ENCODE results near the gene P3H4. TPM values are rescaled to one million over a fixed set of nuclear protein-coding genes. Genes with fewer than 3 reads are reported as not detected.

The P3H4 gene
- total RNA-seq, 1 donor from 2014 or later, result 24.1 TPM

GRCh38 chr17:41769985-41770384, 41.8 kb downstream of the P3H4 start:
- no peak for DNase-seq (ENCODE audit: low spot score)

DNA sequence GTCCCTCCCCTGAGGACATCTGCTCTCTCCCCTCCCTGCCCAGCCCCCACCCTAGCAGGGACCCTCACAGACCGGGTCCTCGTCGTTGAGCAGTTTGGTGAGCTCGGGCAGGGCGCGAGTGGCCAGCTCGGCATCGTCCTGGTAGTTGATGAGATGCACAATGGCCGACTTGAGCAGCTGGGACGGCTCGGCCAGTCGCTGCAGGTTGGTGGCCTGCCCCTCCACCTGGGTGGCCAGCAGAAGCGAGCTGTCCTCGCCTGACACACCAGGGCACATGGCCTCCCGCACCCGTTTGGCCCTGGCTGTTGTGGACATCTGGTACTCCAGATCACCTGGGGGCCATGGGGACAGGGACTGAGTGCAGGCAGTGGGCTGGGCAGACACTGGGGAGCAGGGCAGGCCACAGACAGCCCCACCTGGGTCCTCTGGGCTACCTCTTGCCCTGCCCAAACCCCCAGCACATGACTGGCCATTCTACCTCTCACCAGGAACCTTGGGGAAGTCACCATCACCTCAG, 42.3 kb downstream of the P3H4 start:
- no peak for DNase-seq (ENCODE audit: low spot score)

DNA sequence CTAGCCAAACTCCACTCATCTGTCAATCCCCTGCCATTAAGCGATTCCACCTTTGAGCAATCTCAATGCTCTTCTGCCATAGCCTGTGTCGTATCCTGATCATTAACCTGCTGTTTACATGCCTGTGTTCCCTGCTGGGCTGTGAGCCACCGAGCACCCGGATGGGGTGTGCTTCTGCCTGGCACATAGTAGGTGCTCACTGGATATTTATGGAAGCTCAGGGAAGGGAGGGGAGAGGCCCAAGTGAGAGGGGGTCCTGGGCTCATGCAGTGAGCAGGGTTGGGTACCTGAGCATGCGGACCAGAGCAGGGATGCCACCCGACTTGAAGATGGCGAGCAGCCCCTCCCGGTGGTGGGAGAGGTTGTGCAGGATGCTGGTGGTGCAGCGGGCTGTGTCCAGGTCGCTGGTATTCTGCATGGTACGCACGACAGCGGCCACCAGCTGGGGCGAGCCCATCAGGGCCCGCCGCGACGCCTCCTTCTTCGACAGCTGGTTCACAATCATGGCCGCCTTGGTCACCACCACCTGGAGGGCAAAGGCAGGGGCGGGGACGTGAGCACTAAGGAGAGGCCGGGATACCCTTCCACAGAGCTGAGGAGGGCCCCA, 43.0 kb downstream of the P3H4 start:
- DNase-seq (ENCODE audit: low spot score), result no peak

GRCh38 chr17:41767324-41768042, 44.3 kb downstream of the P3H4 start:
- DNase-seq (ENCODE audit: low spot score), result no peak

- no peak for DNase-seq (ENCODE audit: low spot score)
Measured at GRCh38 chr17:41766135-41766534, 45.6 kb downstream of the P3H4 start.

DNA sequence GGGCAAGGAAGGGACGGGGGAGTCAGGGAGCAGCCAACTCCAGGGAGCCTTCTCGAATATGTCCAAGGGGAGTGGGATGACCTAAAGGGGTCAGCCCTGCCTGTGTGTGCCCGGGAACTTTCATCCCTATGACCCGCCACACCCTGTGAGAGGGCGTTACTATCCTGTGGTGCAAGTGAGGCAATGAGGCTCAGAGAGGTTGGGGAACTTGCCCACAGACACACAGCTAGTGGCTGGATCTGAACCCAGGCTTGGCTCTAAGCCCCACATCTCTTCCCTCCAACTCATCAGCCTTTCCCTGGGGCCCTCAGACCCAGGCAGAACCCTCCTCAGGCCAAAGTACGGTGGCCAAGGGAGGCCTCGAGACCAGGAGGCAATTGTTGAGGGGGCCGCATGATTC, 48.4 kb downstream of the P3H4 start:
- no peak for DNase-seq (ENCODE audit: low spot score)

DNA sequence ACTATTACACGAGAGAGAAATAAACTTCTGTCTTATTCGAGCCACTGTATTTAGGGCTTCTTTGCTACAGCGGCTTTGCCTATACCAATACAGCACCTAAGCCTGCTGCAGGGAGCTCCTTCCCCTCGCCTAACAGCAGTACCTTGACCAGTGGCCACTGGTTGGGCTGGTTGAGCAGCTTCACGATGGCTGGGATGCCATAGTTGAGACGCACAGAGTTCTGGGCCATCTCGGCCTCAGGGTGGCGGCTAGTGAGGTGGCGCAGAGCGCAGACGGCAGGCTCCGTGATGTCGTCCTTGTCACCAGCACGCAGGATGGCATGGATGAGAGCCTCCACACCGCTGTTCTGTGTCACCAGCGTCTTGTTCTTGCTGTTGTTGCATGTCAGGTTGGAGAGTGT, 48.9 kb downstream of the P3H4 start:
- no peak for DNase-seq (ENCODE audit: low spot score)

DNA sequence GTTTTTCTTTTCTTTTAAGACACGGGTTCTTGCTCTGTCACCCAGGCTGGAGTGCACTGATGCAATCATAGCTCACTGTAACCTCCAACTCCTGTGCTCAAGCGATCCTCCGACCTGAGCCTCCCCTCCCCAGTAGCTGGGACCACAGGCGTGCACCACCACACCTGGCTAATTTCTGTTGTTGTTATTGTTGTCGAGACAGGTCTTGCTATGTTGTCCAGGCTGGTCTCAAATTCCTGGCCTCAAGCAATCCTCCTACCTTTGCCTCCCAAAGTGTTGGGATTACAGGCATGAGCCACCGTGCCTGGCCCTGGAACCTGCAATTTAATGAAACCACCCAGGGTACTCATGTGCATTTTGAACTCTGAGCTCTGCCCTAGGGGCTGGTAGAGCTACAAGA, 49.4 kb downstream of the P3H4 start:
- no peak for DNase-seq (ENCODE audit: low spot score)

DNA sequence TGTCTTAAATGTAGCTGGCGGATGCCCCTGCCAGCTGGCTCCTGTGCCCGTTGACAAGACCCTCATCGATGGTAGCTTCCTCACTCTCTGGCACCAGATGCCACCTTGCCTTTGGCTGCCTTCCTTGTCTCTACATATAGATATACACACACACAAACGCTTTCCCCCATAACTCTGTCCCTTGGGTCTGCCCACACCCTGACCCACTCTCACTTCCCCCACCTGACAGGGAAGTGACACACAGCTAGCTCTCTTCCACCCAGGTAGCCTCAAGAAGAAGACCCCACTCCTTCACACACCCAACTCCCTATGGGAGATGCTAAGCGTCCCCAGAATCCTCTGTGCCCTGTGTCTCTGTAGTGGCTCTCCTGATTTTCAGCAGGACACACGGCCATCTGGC, 50.9 kb downstream of the P3H4 start:
- no peak for DNase-seq (ENCODE audit: low spot score)

DNA sequence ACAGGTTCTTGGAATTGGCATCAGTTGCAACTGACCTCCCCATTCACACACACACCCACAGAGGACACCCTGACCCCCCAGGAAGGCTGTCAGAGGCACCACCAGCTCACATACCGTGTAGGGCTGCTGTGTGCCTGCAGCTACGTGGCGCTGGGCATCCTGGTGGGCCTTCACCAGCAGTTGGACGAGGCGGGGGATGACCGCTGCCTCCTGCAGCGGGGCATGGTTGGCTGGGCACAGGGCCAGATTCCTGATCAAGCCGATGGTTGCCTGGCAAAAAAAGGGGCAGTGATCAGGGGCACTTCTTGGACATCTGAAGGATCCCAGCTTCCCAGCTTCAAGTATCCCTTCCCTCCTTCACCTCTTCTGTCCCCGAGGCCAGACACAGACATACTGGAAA, 53.1 kb downstream of the P3H4 start:
- no peak for DNase-seq (ENCODE audit: low spot score)

DNA sequence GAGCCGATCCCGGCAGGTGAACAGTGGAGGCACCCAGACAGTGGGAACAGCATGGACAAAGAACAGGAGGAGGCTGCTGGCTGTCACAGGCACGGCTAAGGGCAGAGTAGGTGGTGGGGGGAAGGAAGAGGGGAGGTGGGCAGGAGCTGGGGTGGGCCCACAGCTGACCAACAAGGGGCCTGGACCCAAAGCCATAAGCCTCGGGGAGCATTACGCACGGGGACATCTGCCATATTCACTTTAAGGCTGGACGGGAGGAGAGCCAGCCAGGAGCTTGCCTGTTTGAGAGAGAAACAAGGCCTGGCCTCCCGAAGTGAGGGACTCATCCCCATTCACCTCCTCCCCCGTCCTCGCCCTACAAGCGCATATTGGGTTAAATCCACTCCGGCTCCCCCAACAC, 57.7 kb downstream of the P3H4 start:
- no peak for DNase-seq (ENCODE audit: low spot score)

Other genes starting within 250 kb of the P3H4 start
- gene KRT9, start 239.9 kb downstream of the P3H4 start, total RNA-seq, result not detected
- gene KRT14, start 225.1 kb downstream of the P3H4 start, total RNA-seq, result 0.20 TPM
- gene KRT16, start 199.2 kb downstream of the P3H4 start, total RNA-seq, result not detected
- not detected for gene KRT17, start 187.4 kb downstream of the P3H4 start, total RNA-seq
- gene EIF1, start 123.1 kb downstream of the P3H4 start, total RNA-seq, result 723 TPM
- not detected for gene GAST, start 99.6 kb downstream of the P3H4 start, total RNA-seq
- gene HAP1, start 77.3 kb downstream of the P3H4 start, total RNA-seq, result 1.9 TPM
- 201 TPM for gene JUP, start 25.2 kb downstream of the P3H4 start, total RNA-seq
- gene FKBP10, start 1.1 kb upstream of the P3H4 start, total RNA-seq, result 59.2 TPM
- 39.6 TPM for gene NT5C3B, start 24.3 kb upstream of the P3H4 start, total RNA-seq
- gene KLHL10, start 25.9 kb upstream of the P3H4 start, total RNA-seq, result 0.29 TPM
- 14.0 TPM for gene KLHL11, start 53.5 kb upstream of the P3H4 start, total RNA-seq
- 127 TPM for gene ACLY, start 107.0 kb upstream of the P3H4 start, total RNA-seq
- gene ODAD4, start 118.7 kb upstream of the P3H4 start, total RNA-seq, result 1.6 TPM
- gene CNP, start 154.8 kb upstream of the P3H4 start, total RNA-seq, result 65.9 TPM
- gene DNAJC7, start 205.5 kb upstream of the P3H4 start, total RNA-seq, result 69.8 TPM
- 31.1 TPM for gene NKIRAS2, start 208.1 kb upstream of the P3H4 start, total RNA-seq
- gene C17orf113, start 238.7 kb upstream of the P3H4 start, total RNA-seq, result 1.6 TPM